Kidney (tissue), 14 donors: ENCODE measurements around the gene RNF152. TPM values are rescaled to one million over a fixed set of nuclear protein-coding genes. Genes with fewer than 3 reads are reported as not detected.

ENCODE experiments used
- DNase-seq, 5 donors: peaks; one replicate each; pipeline ENCODE4 v3.0.0-alpha.2; 2013 to 2020
- FAIRE-seq: peaks from 2 replicates; lab custom pipeline; 2012; peaks lifted over from hg19 to GRCh38; lab: Jason Lieb, UNC
- H3K27ac ChIP-seq, 2 donors: one replicate each; pipeline ENCODE4 v1.7.0; 2013; ENCODE audit warnings: low read depth in 2 of 2, low read length in 2 of 2, inconsistent platforms in 1 of 2
- H3K27me3 ChIP-seq: one replicate; pipeline ENCODE4 v1.7.1; 2013; ENCODE audit warnings: low read length, inconsistent platforms; ENCODE audit not compliant: control insufficient read depth, insufficient read depth
- H3K36me3 ChIP-seq, 3 donors: one replicate each; pipeline versions ENCODE4 v1.7.0 to v1.7.1; 2013; ENCODE audit warnings: low read length in 3 of 3, control low read depth in 1 of 3, inconsistent platforms in 1 of 3; ENCODE audit not compliant: insufficient read depth in 3 of 3, control insufficient read depth in 2 of 3
- H3K4me1 ChIP-seq, 3 donors: one replicate each; pipeline versions ENCODE4 v1.7.0 to v1.7.1; 2013; ENCODE audit warnings: low read length in 3 of 3, inconsistent platforms in 1 of 3, low read depth in 1 of 3; ENCODE audit not compliant: control insufficient read depth in 2 of 3, insufficient read depth in 2 of 3
- H3K4me3 ChIP-seq, 3 donors: one replicate each; pipeline versions ENCODE4 v1.7.0 to v1.8.1; 2013; ENCODE audit warnings: low read length in 3 of 3, control low read depth in 1 of 3, inconsistent platforms in 1 of 3
- H3K9ac ChIP-seq, 3 donors: one replicate each; pipeline versions ENCODE4 v1.7.0 to v1.7.1; 2013; ENCODE audit warnings: low read length in 3 of 3, control low read depth in 1 of 3, inconsistent platforms in 1 of 3
- H3K9me3 ChIP-seq, 3 donors: one replicate each; pipeline versions ENCODE4 v1.7.0 to v1.7.1; 2013; ENCODE audit warnings: low read length in 3 of 3, control low read depth in 1 of 3, inconsistent platforms in 1 of 3; ENCODE audit not compliant: control insufficient read depth in 2 of 3, insufficient read depth in 1 of 3
- intact Hi-C: fragments of 100-400 bp; cut with DNase I; formaldehyde crosslinking; loops from one replicate; pipeline ENCODE4 v1.11.1; 2022
- polyA plus RNA-seq: library from polyadenylated mRNA; stranded (reverse); fragments of 350-450 nt; fragmentation: Illumina TruSeq; extraction: RNeasy Lipid Tissue Mini Kit (QIAGEN cat#74804); gene quantifications from one replicate; pipeline ENCODE4 v1.2.3, GENCODE V29; 2014; ENCODE audit warnings: low read depth, low replicate concordance; ENCODE audit not compliant: insufficient read depth
- total RNA-seq: library from RNA; stranded (reverse); fragmentation: NEBNext Ultra II Directional; extraction: Animal tissue kit (Norgen Biotek cat#: 25700); gene quantifications from one replicate; pipeline ENCODE4 v1.2.1, GENCODE V29; 2021
- TF ChIP-seq, protein P1 (sequence below): IDR thresholded peaks from 3 replicates; pipeline ENCODE4 v1.5.1; 2012; ENCODE audit warnings: mild to moderate bottlenecking, moderate library complexity, borderline replicate concordance; ENCODE audit not compliant: insufficient read depth; ENCODE audit errors: extremely low read depth
- donor health status: control.
- donor health status: control.
- donor health status: control.
- donor health status: control.
- donor health status: control.
- donor health status: DM: yes; HTN: yes; CAD: no.
- donor health status: Normal renal cell carcinoma (clear cell type).

Gene RNF152
- total and polyA plus RNA-seq, 2 donors from 2014 or later: 37.6 to 45.0 TPM

DNA sequence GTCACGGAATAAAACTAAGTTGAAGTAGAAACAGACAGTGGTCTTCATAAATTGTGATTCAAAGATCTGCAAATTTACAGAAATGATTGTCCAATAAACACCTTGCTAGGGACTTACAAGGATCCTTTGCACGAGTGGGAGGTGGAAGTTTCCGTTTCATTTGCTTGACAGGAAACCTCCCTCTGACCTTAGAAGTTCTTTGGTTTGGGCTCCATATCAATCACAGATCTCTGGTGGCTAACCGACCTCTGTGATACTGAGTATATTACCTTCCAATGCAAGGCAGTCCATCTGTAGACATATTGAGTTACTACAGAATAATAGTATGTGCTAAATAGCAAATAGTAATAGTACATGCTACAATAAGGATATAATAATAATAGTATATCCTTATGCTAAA lies 33.7 kb upstream of the RNF152 start:
- Histone ChIP-seq H3K9me3 (peaks cover 0 to 3% (median 0%) of the 10 kb centered on the region in 3 donors), H3K36me3 (no peaks in the 10 kb centered on the region), H3K4me3 (no peak overlapping the region), H3K27ac (no peak overlapping the region), H3K9ac (no peak overlapping the region), H3K27me3 (no peaks in the 10 kb centered on the region), H3K4me1 (no peaks in the 10 kb centered on the region)
- peak in 1 of 5 donors; percentile 28 for DNase-seq
- TF ChIP-seq, protein P1, sequence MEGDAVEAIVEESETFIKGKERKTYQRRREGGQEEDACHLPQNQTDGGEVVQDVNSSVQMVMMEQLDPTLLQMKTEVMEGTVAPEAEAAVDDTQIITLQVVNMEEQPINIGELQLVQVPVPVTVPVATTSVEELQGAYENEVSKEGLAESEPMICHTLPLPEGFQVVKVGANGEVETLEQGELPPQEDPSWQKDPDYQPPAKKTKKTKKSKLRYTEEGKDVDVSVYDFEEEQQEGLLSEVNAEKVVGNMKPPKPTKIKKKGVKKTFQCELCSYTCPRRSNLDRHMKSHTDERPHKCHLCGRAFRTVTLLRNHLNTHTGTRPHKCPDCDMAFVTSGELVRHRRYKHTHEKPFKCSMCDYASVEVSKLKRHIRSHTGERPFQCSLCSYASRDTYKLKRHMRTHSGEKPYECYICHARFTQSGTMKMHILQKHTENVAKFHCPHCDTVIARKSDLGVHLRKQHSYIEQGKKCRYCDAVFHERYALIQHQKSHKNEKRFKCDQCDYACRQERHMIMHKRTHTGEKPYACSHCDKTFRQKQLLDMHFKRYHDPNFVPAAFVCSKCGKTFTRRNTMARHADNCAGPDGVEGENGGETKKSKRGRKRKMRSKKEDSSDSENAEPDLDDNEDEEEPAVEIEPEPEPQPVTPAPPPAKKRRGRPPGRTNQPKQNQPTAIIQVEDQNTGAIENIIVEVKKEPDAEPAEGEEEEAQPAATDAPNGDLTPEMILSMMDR: no peak
- no peak for FAIRE-seq
- intact Hi-C loops: no loop called here

DNA sequence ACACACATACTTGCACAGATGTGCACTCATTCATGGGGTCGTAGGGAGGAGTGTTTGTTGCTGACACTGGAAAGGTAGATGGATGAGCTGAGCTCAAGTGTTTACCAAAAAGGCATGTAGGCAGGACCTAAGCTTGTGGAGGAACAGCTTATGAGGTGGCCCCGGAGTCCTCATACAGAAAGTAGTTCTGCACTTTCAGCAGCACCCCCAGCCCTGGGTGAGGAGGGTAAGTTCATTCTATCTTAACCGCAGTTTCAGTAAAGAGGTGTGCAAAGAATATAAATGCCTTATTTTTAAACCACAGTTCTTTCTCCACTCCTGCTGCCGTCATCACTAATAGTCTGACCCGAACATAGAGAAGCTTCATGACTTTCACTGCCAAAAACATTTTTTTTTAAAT lies 31.7 kb upstream of the RNF152 start:
- no peaks in the 10 kb centered on the region for H3K27me3 ChIP-seq
- H3K4me3 ChIP-seq: no peak overlapping the region
- intact Hi-C loops: no loop called here
- H3K9ac ChIP-seq: no peak overlapping the region
- no peak for DNase-seq
- H3K27ac ChIP-seq: no peak overlapping the region
- FAIRE-seq: no peak
- no peaks in the 10 kb centered on the region for H3K4me1 ChIP-seq
- TF ChIP-seq, protein P1: no peak
- peaks cover 0 to 3% (median 0%) of the 10 kb centered on the region in 3 donors for H3K9me3 ChIP-seq
- H3K36me3 ChIP-seq: no peaks in the 10 kb centered on the region

DNA sequence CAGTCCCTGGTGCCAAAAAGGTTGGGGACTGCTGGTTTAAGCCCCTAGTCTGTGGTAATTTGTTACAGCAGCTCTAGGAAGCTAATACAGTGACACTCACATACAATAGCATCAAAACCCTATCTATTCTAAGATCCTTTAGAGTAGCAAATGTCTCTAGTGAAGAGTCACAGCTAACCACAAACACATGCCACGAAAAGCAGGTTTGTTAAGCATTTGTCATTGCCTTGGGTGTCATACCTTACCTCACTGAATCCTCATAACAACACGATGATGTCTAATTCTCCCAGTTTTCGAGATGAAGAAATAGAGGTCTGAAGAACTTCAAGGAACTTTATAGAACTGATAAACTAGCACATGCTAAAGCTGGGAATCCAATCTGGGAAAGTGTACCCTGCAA lies 29.6 kb upstream of the RNF152 start:
- no peaks in the 10 kb centered on the region for H3K36me3 ChIP-seq
- no peaks in the 10 kb centered on the region for H3K27me3 ChIP-seq
- no peak overlapping the region for H3K9ac ChIP-seq
- TF ChIP-seq, protein P1: no peak
- H3K27ac ChIP-seq: no peak overlapping the region
- no peak overlapping the region for H3K4me3 ChIP-seq
- H3K4me1 ChIP-seq: no peaks in the 10 kb centered on the region
- FAIRE-seq (no peak), DNase-seq (no peak)
- intact Hi-C loops: no loop called here
- H3K9me3 ChIP-seq: peaks cover 0 to 3% (median 0%) of the 10 kb centered on the region in 3 donors

DNA sequence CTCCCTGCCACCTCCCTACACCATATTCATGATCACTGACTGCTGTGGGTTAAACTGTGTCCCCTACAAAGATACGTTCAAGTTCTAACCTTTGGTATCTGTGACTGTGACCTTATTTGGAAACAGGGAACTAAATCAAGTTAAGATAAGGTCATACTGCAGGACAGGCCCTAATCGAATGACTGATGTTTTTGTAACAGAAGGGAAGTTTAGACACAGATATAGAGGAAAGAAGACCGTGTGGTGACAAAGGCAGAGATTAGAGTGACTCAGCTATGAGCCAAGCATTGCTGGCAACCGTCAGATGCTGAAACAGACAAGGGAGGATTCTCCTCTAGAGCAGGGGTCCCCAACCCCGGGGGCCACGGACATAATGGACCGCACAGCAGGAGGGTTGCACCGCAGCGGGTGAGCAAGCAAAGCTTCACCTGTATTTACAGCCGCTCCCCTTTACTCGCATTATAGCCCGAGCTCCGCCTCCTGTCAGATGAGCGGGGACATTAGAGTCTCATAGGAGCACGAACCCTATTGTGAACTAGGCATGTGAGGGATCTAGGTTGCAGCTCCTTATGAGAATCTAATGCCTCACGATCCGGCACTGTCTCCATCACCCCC lies 28.9 kb upstream of the RNF152 start:
- H3K4me1 ChIP-seq: no peaks in the 10 kb centered on the region
- intact Hi-C loops: no loop called here
- H3K4me3 ChIP-seq: no peak overlapping the region
- no peaks in the 10 kb centered on the region for H3K36me3 ChIP-seq
- FAIRE-seq (no peak), DNase-seq (no peak)
- no peaks in the 10 kb centered on the region for H3K27me3 ChIP-seq
- TF ChIP-seq, protein P1: no peak
- no peak overlapping the region for H3K9ac ChIP-seq
- H3K9me3 ChIP-seq: peaks cover 0 to 3% (median 0%) of the 10 kb centered on the region in 3 donors
- H3K27ac ChIP-seq: no peak overlapping the region
